ENCODE measurements around the gene WASL.

- no peak for TF ChIP-seq CTCF (conservative IDR thresholded peaks at IDR 0.05; ENCODE audit: low read depth, low read length)
- no peak for TF ChIP-seq EZH2 (IDR thresholded peaks at IDR 0.05; ENCODE audit: low read length, unreplicated experiment)
- TF ChIP-seq EZH2phosphoT487 (IDR thresholded peaks at IDR 0.05; ENCODE audit: borderline replicate concordance, low read length), result no peak
Observed at GRCh38 chr7:123710683-123711082, 38.1 kb downstream of the WASL start.
